HEK293T (cell line): ENCODE measurements around the gene MYL5.
"Not testable (repeated sequence)": the region's sequence is repeated elsewhere in the genome, so short reads cannot be mapped to it uniquely, and the experiment has no call there.

Source experiments
- CTCF ChIA-PET: fragments of 350-600 bp; formaldehyde crosslinking; extraction: SDS; loops from one replicate; lab custom pipeline; 2021; ENCODE audit warnings: antibody characterized with exemption, inconsistent platforms; lab: Yijun Ruan, JAX
- POLR2A ChIA-PET: fragments of 350-600 bp; formaldehyde crosslinking; extraction: SDS; loops from one replicate; lab custom pipeline; 2020; ENCODE audit warnings: antibody characterized with exemption, inconsistent platforms; lab: Yijun Ruan, JAX
- DNase-seq: peaks from one replicate; pipeline ENCODE4 v3.0.0; 2012; ENCODE audit warnings: mixed read lengths; ENCODE audit errors: extremely low spot score
- ARNT ChIP-seq: fragments of 450-650 bp; IDR thresholded peaks from 2 replicates; pipeline ENCODE4 v1.6.1; 2017; ENCODE audit warnings: mild to moderate bottlenecking
- BHLHE40 ChIP-seq: fragments of 450-650 bp; IDR thresholded peaks from 2 replicates; pipeline ENCODE4 v1.6.1; 2016; ENCODE audit warnings: mild to moderate bottlenecking, moderate library complexity, borderline replicate concordance
- CTBP1 ChIP-seq: fragments of 450-650 bp; IDR thresholded peaks from 2 replicates; pipeline ENCODE4 v1.6.1; 2016; ENCODE audit warnings: borderline replicate concordance
- ELF4 ChIP-seq: fragments of 450-650 bp; IDR thresholded peaks from 2 replicates; pipeline ENCODE4 v1.6.1; 2017; ENCODE audit warnings: antibody characterized with exemption
- FOXA1 ChIP-seq: fragments of 450-650 bp; IDR thresholded peaks from 2 replicates; pipeline ENCODE4 v1.6.1; 2016; ENCODE audit warnings: mild to moderate bottlenecking
- FOXK2 ChIP-seq: fragments of 450-650 bp; IDR thresholded peaks from 2 replicates; pipeline ENCODE4 v1.6.1; 2016; ENCODE audit warnings: mild to moderate bottlenecking
- FOXM1 ChIP-seq: fragments of 450-650 bp; IDR thresholded peaks from 2 replicates; pipeline ENCODE4 v1.6.1; 2017; ENCODE audit warnings: mild to moderate bottlenecking, borderline replicate concordance
- HDGF ChIP-seq: fragments of 450-650 bp; IDR thresholded peaks from 2 replicates; pipeline ENCODE4 v1.6.1; 2017; ENCODE audit warnings: antibody characterized with exemption, borderline replicate concordance
- L3MBTL2 ChIP-seq: fragments of 450-650 bp; conservative IDR thresholded peaks from 2 replicates; pipeline ENCODE4 v1.6.1; 2016; ENCODE audit warnings: mild to moderate bottlenecking
- LEF1 ChIP-seq: fragments of 450-650 bp; IDR thresholded peaks from 2 replicates; pipeline ENCODE4 v1.6.1; 2017; ENCODE audit warnings: mild to moderate bottlenecking, borderline replicate concordance
- NFRKB ChIP-seq: fragments of 450-650 bp; IDR thresholded peaks from 2 replicates; pipeline ENCODE4 v1.6.1; 2016; ENCODE audit warnings: mild to moderate bottlenecking, moderate library complexity
- SP1 ChIP-seq: fragments of 450-650 bp; IDR thresholded peaks from 2 replicates; pipeline ENCODE4 v1.6.1; 2017
- SUZ12 ChIP-seq: fragments of 450-650 bp; IDR thresholded peaks from 2 replicates; pipeline ENCODE4 v1.6.1; 2016; ENCODE audit warnings: mild to moderate bottlenecking
- TARDBP ChIP-seq: fragments of 450-650 bp; IDR thresholded peaks from 2 replicates; pipeline ENCODE4 v1.6.1; 2016
- ZNF384 ChIP-seq: fragments of 450-650 bp; IDR thresholded peaks from 2 replicates; pipeline ENCODE4 v1.6.1; 2016
- TF ChIP-seq, protein P1 (sequence below): fragments of 450-650 bp; IDR thresholded peaks from 2 replicates; pipeline ENCODE4 v1.6.1; 2016

Gene MYL5

DNA sequence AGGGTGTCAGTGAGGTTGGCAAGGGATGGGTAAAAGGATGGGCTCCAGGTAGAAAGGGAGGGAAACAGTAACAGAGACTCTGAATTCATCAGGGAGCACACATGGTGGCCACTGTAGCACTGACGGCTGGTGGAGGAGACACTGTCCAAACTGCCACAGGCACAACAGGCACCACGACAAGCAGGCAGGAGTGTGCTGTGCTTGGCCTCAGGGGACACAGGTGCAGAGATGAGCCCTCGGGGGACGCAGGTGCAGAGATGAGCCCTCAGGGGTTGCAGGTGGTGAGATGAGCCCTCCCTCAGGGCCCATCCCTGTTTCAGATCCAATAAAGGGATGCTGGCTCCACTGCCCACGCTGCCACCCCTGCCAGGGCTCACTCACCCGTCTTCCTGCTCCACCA lies 41.4 kb upstream of the MYL5 start:
- TF ChIP-seq NFRKB = no peak
- TF ChIP-seq FOXK2 = no peak
- no peak for TF ChIP-seq ELF4
- TF ChIP-seq, protein P1, sequence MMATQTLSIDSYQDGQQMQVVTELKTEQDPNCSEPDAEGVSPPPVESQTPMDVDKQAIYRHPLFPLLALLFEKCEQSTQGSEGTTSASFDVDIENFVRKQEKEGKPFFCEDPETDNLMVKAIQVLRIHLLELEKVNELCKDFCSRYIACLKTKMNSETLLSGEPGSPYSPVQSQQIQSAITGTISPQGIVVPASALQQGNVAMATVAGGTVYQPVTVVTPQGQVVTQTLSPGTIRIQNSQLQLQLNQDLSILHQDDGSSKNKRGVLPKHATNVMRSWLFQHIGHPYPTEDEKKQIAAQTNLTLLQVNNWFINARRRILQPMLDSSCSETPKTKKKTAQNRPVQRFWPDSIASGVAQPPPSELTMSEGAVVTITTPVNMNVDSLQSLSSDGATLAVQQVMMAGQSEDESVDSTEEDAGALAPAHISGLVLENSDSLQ = no peak
- TF ChIP-seq LEF1 = no peak
- no peak for TF ChIP-seq SUZ12
- no peak for TF ChIP-seq ZNF384
- no peak for TF ChIP-seq CTBP1
- no peak for TF ChIP-seq L3MBTL2
- TF ChIP-seq TARDBP = no peak
- no peak for TF ChIP-seq FOXM1
- TF ChIP-seq BHLHE40 = no peak
- TF ChIP-seq HDGF = no peak
- TF ChIP-seq FOXA1 = no peak
- no peak for TF ChIP-seq SP1
- TF ChIP-seq ARNT = no peak
- CTCF ChIA-PET = no interaction called here
- DNase-seq = no peak
- POLR2A ChIA-PET = no interaction called here

DNA sequence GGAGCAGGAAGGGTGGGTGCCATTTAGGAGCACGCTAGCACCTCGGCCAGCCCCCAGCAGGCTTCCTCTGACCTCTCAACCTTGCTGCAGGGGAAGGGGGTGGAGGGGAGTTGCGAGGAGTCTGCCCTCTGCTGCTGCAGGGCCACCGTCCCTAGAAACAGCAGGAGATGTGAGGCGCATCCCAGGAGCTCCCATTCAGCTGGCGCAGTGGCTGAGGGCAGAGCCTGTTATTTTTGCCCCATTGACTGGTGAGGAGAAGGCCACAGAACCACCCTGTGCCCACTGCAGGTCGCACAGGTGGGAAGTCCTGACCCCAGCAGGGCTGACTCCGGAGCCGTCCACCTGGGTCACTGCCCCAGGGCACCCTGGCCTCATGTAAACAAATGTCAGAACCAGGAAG lies 40.9 kb upstream of the MYL5 start:
- no peak for DNase-seq
- ChIA-PET POLR2A (no interaction called here), CTCF (no interaction called here)
- TF ChIP-seq ZNF384 = no peak
- no peak for TF ChIP-seq SUZ12
- TF ChIP-seq ARNT = no peak
- no peak for TF ChIP-seq BHLHE40
- TF ChIP-seq NFRKB = no peak
- no peak for TF ChIP-seq HDGF
- TF ChIP-seq FOXA1 = no peak
- no peak for TF ChIP-seq L3MBTL2
- TF ChIP-seq, protein P1 = no peak
- no peak for TF ChIP-seq TARDBP
- no peak for TF ChIP-seq FOXK2
- TF ChIP-seq FOXM1 = no peak
- no peak for TF ChIP-seq ELF4
- TF ChIP-seq CTBP1 = no peak

DNA sequence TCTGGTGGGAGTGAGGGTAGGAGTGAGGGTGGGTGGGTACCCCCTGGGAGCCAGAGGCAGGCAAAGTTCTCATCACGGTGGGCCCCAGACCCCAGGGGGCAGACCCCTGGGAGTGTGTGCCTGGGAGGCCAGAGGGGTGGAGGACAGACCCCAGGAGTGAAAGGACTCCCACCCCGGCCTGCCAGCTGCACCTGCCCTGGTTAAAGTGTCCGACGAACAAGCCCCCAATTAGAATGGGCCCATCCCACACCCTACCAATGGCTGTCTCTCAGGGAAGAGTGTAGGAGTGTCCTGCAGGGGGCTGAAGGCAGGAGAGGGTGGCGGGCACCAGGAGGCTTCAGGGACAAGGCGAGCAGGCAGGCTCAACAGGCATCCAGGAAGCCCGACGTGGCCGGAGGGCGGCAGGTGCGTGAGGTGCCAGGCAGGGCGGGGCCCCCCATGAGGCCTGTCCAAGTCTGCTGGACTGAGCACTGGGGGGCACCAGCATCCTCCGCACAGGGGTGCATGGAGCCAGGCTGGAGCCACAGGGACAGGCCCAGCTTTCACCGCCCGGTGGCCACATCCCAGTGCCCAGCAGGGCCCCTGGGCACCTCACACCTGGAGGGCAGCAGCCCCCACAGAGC lies 40.3 kb upstream of the MYL5 start:
- POLR2A ChIA-PET = no interaction called here
- TF ChIP-seq FOXM1 = no peak
- no peak for TF ChIP-seq FOXK2
- TF ChIP-seq ZNF384 = no peak
- TF ChIP-seq ARNT = no peak
- no peak for TF ChIP-seq TARDBP
- TF ChIP-seq SUZ12 = no peak
- TF ChIP-seq SP1 = no peak
- no peak for TF ChIP-seq HDGF
- no peak for TF ChIP-seq CTBP1
- TF ChIP-seq ELF4 = no peak
- no peak for TF ChIP-seq BHLHE40
- TF ChIP-seq L3MBTL2 = no peak
- TF ChIP-seq LEF1 = no peak
- TF ChIP-seq, protein P1 = no peak
- no peak for TF ChIP-seq NFRKB
- TF ChIP-seq FOXA1 = no peak
- no peak for DNase-seq
- CTCF ChIA-PET = no interaction called here

DNA sequence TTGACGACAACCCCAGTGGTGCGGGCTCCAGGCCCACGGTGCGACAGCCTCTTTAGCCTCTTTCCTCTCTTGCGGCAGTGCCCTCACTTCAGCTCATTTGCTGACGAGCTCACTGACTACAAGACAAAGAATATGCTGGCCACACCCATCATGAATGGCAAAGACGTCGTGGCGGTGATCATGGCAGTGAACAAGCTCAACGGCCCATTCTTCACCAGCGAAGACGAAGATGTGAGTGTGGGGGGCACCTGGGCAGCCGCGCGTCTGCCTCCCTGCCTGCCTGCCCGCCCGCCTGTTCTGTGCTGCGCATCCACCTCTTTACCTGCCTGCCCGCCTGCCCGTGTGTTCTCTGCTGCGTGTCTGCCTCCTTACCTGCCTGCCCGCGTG lies 39.8 kb upstream of the MYL5 start:
- ChIA-PET CTCF (no interaction called here), POLR2A (no interaction called here)
- DNase-seq = no peak
- TF ChIP-seq FOXM1 (no peak), SP1 (no peak)

DNA sequence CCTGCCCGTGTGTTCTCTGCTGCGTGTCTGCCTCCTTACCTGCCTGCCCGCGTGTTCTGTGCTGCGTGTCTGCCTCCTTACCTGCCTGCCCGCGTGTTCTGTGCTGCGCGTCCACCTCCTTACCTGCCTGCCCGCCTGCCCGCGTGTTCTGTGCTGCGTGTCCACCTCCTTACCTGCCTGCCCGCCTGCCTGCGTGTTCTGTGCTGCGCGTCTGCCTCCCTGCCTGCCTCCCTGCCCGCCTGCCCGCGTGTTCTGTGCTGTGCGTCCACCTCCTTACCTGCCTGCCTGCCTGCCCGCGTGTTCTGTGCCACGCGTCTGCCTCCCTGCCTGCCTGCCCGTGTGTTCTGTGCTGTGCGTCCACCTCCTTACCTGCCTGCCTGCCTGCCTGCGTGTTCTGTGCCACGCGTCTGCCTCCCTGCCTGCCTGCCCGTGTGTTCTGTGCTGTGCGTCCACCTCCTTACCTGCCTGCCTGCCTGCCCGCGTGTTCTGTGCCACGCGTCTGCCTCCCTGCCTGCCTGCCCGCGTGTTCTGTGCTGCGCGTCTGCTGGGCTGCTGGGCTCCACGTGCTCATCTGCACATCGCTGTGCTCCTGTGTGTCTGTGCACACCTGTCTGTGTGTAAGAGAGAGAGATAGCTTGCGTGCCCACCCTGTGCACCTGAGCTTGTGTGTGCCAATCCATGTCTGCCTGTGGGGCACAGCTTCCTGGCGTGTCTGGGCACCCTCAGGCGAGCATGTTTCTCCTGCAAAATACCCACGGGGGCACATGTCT lies 39.1 kb upstream of the MYL5 start:
- POLR2A ChIA-PET = interaction anchor here (1.2 kb wide), 1 partner anchor 39 kb away, joined by 4 read pairs; the partner anchor contains the start of genes ATP5ME and MYL5
- CTCF ChIA-PET, DNase-seq: not testable (repeated sequence)

DNA sequence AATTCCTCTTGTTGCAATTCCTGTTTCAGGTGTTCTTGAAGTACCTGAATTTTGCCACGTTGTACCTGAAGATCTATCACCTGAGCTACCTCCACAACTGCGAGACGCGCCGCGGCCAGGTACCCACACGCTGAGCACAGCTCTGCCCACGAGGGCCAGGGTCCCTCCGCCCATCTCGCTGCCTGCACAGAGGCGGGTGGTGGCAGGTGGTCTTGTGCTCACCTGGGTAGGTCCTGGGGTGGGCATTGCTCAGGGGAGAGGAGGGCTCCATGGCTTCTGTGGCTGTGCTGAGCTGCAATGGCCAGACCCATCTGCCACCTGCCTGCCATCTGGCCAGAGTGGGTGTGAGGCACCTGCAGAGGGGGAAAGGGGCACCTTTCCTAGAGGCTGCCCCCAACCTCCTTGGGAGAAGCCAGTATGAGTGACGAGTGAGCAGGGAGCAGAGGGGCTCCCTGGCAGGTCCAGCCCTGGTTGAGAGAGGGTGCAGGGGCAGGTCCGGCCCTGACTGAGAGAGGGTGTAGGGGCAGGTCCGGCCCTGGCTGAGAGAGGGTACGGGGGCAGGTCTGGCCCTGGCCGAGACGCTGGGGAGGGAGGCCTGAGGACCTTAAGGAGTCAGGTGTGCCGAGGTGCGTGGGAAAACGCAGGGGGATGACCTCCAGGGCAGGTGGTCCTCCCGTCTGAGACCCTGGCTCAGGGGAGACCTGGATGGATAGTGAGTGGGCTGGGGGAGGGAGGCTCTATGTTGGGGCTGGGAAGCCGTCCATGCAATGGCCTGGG lies 38.3 kb upstream of the MYL5 start:
- DNase-seq = no peak
- POLR2A ChIA-PET = interaction anchor here (1.2 kb wide), 1 partner anchor 39 kb away, joined by 4 read pairs; the partner anchor contains the start of genes ATP5ME and MYL5
- CTCF ChIA-PET = no interaction called here
- TF ChIP-seq BHLHE40 (no peak), HDGF (no peak), ZNF384 (no peak), NFRKB (no peak), ELF4 (no peak), FOXM1 (no peak), LEF1 (no peak), FOXK2 (no peak), SP1 (no peak), CTBP1 (no peak), TARDBP (no peak), SUZ12 (no peak), ARNT (no peak), L3MBTL2 (no peak), FOXA1 (no peak)
- TF ChIP-seq, protein P1 = no peak
